ENCODE results near the gene OSBPL10.
A peak's percentile ranks its signal among the peaks of the same experiment; 100 is the strongest.

The OSBPL10 gene

GRCh38 chr3:31968927-31969418 is 12.1 kb downstream of the OSBPL10 start:
- Histone ChIP-seq H3K36me3 (ENCODE audit: insufficient read depth, low read length) (no peaks in the 10 kb centered on the region), H3K27ac (ENCODE audit: low read depth, low read length) (no peak overlapping the region), H3K9me3 (ENCODE audit: low read length) (no peaks in the 10 kb centered on the region)

GRCh38 chr3:31968369-31968926 is 12.6 kb downstream of the OSBPL10 start:
- Histone ChIP-seq H3K4me3 (ENCODE audit: low read depth in 1 of 2, low read length in 2 of 2) (no peak overlapping the region), H3K27me3 (ENCODE audit: control insufficient read depth in 1 of 2, insufficient read depth in 2 of 2, low read length in 2 of 2) (no peaks in the 10 kb centered on the region), H3K9me3 (ENCODE audit: low read length) (no peaks in the 10 kb centered on the region), H3K4me1 (ENCODE audit: insufficient read depth, low read length) (no peaks in the 10 kb centered on the region), H3K27ac (ENCODE audit: low read depth, low read length) (peak overlapping the region; percentile 30), H3K9ac (ENCODE audit: low read length) (no peak overlapping the region), H3K36me3 (ENCODE audit: insufficient read depth, low read length) (no peaks in the 10 kb centered on the region)

More at GRCh38 chr3:31968927-31969418, 12.1 kb downstream of the OSBPL10 start:
- Histone ChIP-seq H3K9ac (ENCODE audit: low read length) (no peak overlapping the region), H3K27me3 (ENCODE audit: control insufficient read depth in 1 of 2, insufficient read depth in 2 of 2, low read length in 2 of 2) (no peaks in the 10 kb centered on the region), H3K4me1 (ENCODE audit: insufficient read depth, low read length) (no peaks in the 10 kb centered on the region), H3K4me3 (ENCODE audit: low read depth in 1 of 2, low read length in 2 of 2) (no peak overlapping the region)

- H3K9me3 ChIP-seq (ENCODE audit: low read length) = no peaks in the 10 kb centered on the region
- no peak overlapping the region for H3K27ac ChIP-seq (ENCODE audit: low read depth, low read length)
- no peaks in the 10 kb centered on the region for H3K27me3 ChIP-seq (ENCODE audit: control insufficient read depth in 1 of 2, insufficient read depth in 2 of 2, low read length in 2 of 2)
- H3K9ac ChIP-seq (ENCODE audit: low read length) = no peak overlapping the region
- no peaks in the 10 kb centered on the region for H3K36me3 ChIP-seq (ENCODE audit: insufficient read depth, low read length)
- no peak overlapping the region for H3K4me3 ChIP-seq (ENCODE audit: low read depth in 1 of 2, low read length in 2 of 2)
- no peaks in the 10 kb centered on the region for H3K4me1 ChIP-seq (ENCODE audit: insufficient read depth, low read length)
These were observed 13.5 kb downstream of the OSBPL10 start for GRCh38 chr3:31967592-31967991.

GRCh38 chr3:31966978-31967591 is 14.0 kb downstream of the OSBPL10 start:
- H3K27me3 ChIP-seq (ENCODE audit: control insufficient read depth in 1 of 2, insufficient read depth in 2 of 2, low read length in 2 of 2) = no peaks in the 10 kb centered on the region
- no peaks in the 10 kb centered on the region for H3K4me1 ChIP-seq (ENCODE audit: insufficient read depth, low read length)
- no peaks in the 10 kb centered on the region for H3K9me3 ChIP-seq (ENCODE audit: low read length)
- H3K4me3 ChIP-seq (ENCODE audit: low read depth in 1 of 2, low read length in 2 of 2) = no peak overlapping the region
- no peak overlapping the region for H3K9ac ChIP-seq (ENCODE audit: low read length)
- no peaks in the 10 kb centered on the region for H3K36me3 ChIP-seq (ENCODE audit: insufficient read depth, low read length)
- no peak overlapping the region for H3K27ac ChIP-seq (ENCODE audit: low read depth, low read length)

GRCh38 chr3:31962801-31963205 is 18.3 kb downstream of the OSBPL10 start:
- no peaks in the 10 kb centered on the region for H3K27me3 ChIP-seq (ENCODE audit: control insufficient read depth in 1 of 2, insufficient read depth in 2 of 2, low read length in 2 of 2)
- no peak overlapping the region for H3K27ac ChIP-seq (ENCODE audit: low read depth, low read length)

GRCh38 chr3:31960793-31961431 is 20.1 kb downstream of the OSBPL10 start:
- Histone ChIP-seq H3K27me3 (ENCODE audit: control insufficient read depth in 1 of 2, insufficient read depth in 2 of 2, low read length in 2 of 2) (no peaks in the 10 kb centered on the region), H3K9ac (ENCODE audit: low read length) (no peak overlapping the region), H3K9me3 (ENCODE audit: low read length) (no peaks in the 10 kb centered on the region), H3K4me1 (ENCODE audit: insufficient read depth, low read length) (peaks cover 23% of the 10 kb centered on the region), H3K4me3 (ENCODE audit: low read depth in 1 of 2, low read length in 2 of 2) (no peak overlapping the region), H3K27ac (ENCODE audit: low read depth, low read length) (peak overlapping the region; percentile 12), H3K36me3 (ENCODE audit: insufficient read depth, low read length) (no peaks in the 10 kb centered on the region)

More at GRCh38 chr3:31962801-31963205, 18.3 kb downstream of the OSBPL10 start:
- no peak overlapping the region for H3K4me3 ChIP-seq (ENCODE audit: low read depth in 1 of 2, low read length in 2 of 2)
- no peaks in the 10 kb centered on the region for H3K9me3 ChIP-seq (ENCODE audit: low read length)
- peaks cover 23% of the 10 kb centered on the region for H3K4me1 ChIP-seq (ENCODE audit: insufficient read depth, low read length)
- no peak overlapping the region for H3K9ac ChIP-seq (ENCODE audit: low read length)
- no peaks in the 10 kb centered on the region for H3K36me3 ChIP-seq (ENCODE audit: insufficient read depth, low read length)

GRCh38 chr3:31959951-31960792 is 20.9 kb downstream of the OSBPL10 start:
- H3K36me3 ChIP-seq (ENCODE audit: insufficient read depth, low read length) = no peaks in the 10 kb centered on the region
- H3K9me3 ChIP-seq (ENCODE audit: low read length) = no peaks in the 10 kb centered on the region
- H3K4me3 ChIP-seq (ENCODE audit: low read depth in 1 of 2, low read length in 2 of 2) = peak overlapping the region in 1 of 2 donors; percentile 43
- no peaks in the 10 kb centered on the region for H3K27me3 ChIP-seq (ENCODE audit: control insufficient read depth in 1 of 2, insufficient read depth in 2 of 2, low read length in 2 of 2)
- H3K4me1 ChIP-seq (ENCODE audit: insufficient read depth, low read length) = peaks cover 23% of the 10 kb centered on the region
- H3K27ac ChIP-seq (ENCODE audit: low read depth, low read length) = peak overlapping the region; percentile 36
- peak overlapping the region; percentile 21 for H3K9ac ChIP-seq (ENCODE audit: low read length)

GRCh38 chr3:31959251-31959650 is 21.8 kb downstream of the OSBPL10 start:
- H3K27ac ChIP-seq (ENCODE audit: low read depth, low read length) = peak overlapping the region; percentile 36
- H3K9ac ChIP-seq (ENCODE audit: low read length) = no peak overlapping the region
- H3K27me3 ChIP-seq (ENCODE audit: control insufficient read depth in 1 of 2, insufficient read depth in 2 of 2, low read length in 2 of 2) = no peaks in the 10 kb centered on the region
- H3K4me1 ChIP-seq (ENCODE audit: insufficient read depth, low read length) = peaks cover 23% of the 10 kb centered on the region
- no peaks in the 10 kb centered on the region for H3K9me3 ChIP-seq (ENCODE audit: low read length)
- H3K36me3 ChIP-seq (ENCODE audit: insufficient read depth, low read length) = no peaks in the 10 kb centered on the region
- H3K4me3 ChIP-seq (ENCODE audit: low read depth in 1 of 2, low read length in 2 of 2) = peak overlapping the region in 1 of 2 donors; percentile 43

GRCh38 chr3:31958701-31959152 is 22.3 kb downstream of the OSBPL10 start:
- Histone ChIP-seq H3K27ac (ENCODE audit: low read depth, low read length) (no peak overlapping the region), H3K4me1 (ENCODE audit: insufficient read depth, low read length) (peaks cover 23% of the 10 kb centered on the region), H3K27me3 (ENCODE audit: control insufficient read depth in 1 of 2, insufficient read depth in 2 of 2, low read length in 2 of 2) (no peaks in the 10 kb centered on the region), H3K9ac (ENCODE audit: low read length) (no peak overlapping the region), H3K9me3 (ENCODE audit: low read length) (no peaks in the 10 kb centered on the region), H3K4me3 (ENCODE audit: low read depth in 1 of 2, low read length in 2 of 2) (no peak overlapping the region), H3K36me3 (ENCODE audit: insufficient read depth, low read length) (no peaks in the 10 kb centered on the region)

GRCh38 chr3:31957106-31957505 is 24.0 kb downstream of the OSBPL10 start:
- Histone ChIP-seq H3K4me1 (ENCODE audit: insufficient read depth, low read length) (peaks cover 23% of the 10 kb centered on the region), H3K4me3 (ENCODE audit: low read depth in 1 of 2, low read length in 2 of 2) (no peak overlapping the region), H3K9ac (ENCODE audit: low read length) (no peak overlapping the region), H3K27me3 (ENCODE audit: control insufficient read depth in 1 of 2, insufficient read depth in 2 of 2, low read length in 2 of 2) (no peaks in the 10 kb centered on the region), H3K36me3 (ENCODE audit: insufficient read depth, low read length) (no peaks in the 10 kb centered on the region), H3K9me3 (ENCODE audit: low read length) (no peaks in the 10 kb centered on the region), H3K27ac (ENCODE audit: low read depth, low read length) (no peak overlapping the region)

- H3K4me1 ChIP-seq (ENCODE audit: insufficient read depth, low read length) = peaks cover 16% of the 10 kb centered on the region
- H3K36me3 ChIP-seq (ENCODE audit: insufficient read depth, low read length) = no peaks in the 10 kb centered on the region
- no peak overlapping the region for H3K4me3 ChIP-seq (ENCODE audit: low read depth in 1 of 2, low read length in 2 of 2)
- no peaks in the 10 kb centered on the region for H3K9me3 ChIP-seq (ENCODE audit: low read length)
- no peaks in the 10 kb centered on the region for H3K27me3 ChIP-seq (ENCODE audit: control insufficient read depth in 1 of 2, insufficient read depth in 2 of 2, low read length in 2 of 2)
- no peak overlapping the region for H3K9ac ChIP-seq (ENCODE audit: low read length)
- no peak overlapping the region for H3K27ac ChIP-seq (ENCODE audit: low read depth, low read length)
These were observed 25.5 kb downstream of the OSBPL10 start for GRCh38 chr3:31955581-31955980.
